ENCODE measurements around the gene DIDO1.
A peak's percentile ranks its signal among the peaks of the same experiment; 100 is the strongest.
"Not testable (repeated sequence)": the region's sequence is repeated elsewhere in the genome, so short reads cannot be mapped to it uniquely, and the experiment has no call there.

Gene DIDO1

GRCh38 chr20:62925076-62925419 lies 1.3 kb downstream of the DIDO1 start:
- Histone ChIP-seq H3K4me1 (ENCODE audit: control insufficient read depth, insufficient read depth, low read length) (peaks cover 7% of the 10 kb centered on the region), H3K27ac (ENCODE audit: low read length) (no peak overlapping the region), H3K9me3 (ENCODE audit: control insufficient read depth, insufficient read depth, low read length) (no peaks in the 10 kb centered on the region), H3K36me3 (ENCODE audit: control insufficient read depth, insufficient read depth, low read length) (no peaks in the 10 kb centered on the region), H3K4me3 (ENCODE audit: low read length) (peak overlapping the region; percentile 74; the same call in 1 of the 2 replicates), H3K27me3 (ENCODE audit: control insufficient read depth, insufficient read depth, low read length) (no peaks in the 10 kb centered on the region)
- DNase-seq (ENCODE audit: low read depth, low spot score): no peak
- WGBS (ENCODE audit: insufficient coverage, insufficient read length): no CpG with 5 or more reads among the region's 4 CpGs

- no peaks in the 10 kb centered on the region for H3K36me3 ChIP-seq (ENCODE audit: control insufficient read depth, insufficient read depth, low read length)
- WGBS (ENCODE audit: insufficient coverage, insufficient read length): no CpG with 5 or more reads among the region's 12 CpGs
- H3K4me1 ChIP-seq (ENCODE audit: control insufficient read depth, insufficient read depth, low read length): peaks cover 8% of the 10 kb centered on the region
- DNase-seq (ENCODE audit: low read depth, low spot score): no peak
- H3K27me3 ChIP-seq (ENCODE audit: control insufficient read depth, insufficient read depth, low read length): no peaks in the 10 kb centered on the region
- H3K27ac ChIP-seq (ENCODE audit: low read length): no peak overlapping the region
- no peaks in the 10 kb centered on the region for H3K9me3 ChIP-seq (ENCODE audit: control insufficient read depth, insufficient read depth, low read length)
- H3K4me3 ChIP-seq (ENCODE audit: low read length): no peak overlapping the region; the same call in 1 of the 2 replicates
These were observed 1.7 kb downstream of the DIDO1 start for GRCh38 chr20:62924442-62925075.

- no peaks in the 10 kb centered on the region for H3K36me3 ChIP-seq (ENCODE audit: control insufficient read depth, insufficient read depth, low read length)
- H3K4me1 ChIP-seq (ENCODE audit: control insufficient read depth, insufficient read depth, low read length): peaks cover 9% of the 10 kb centered on the region
- H3K4me3 ChIP-seq (ENCODE audit: low read length): no peak overlapping the region
- H3K27ac ChIP-seq (ENCODE audit: low read length): no peak overlapping the region
- DNase-seq (ENCODE audit: low read depth, low spot score): no peak
- no CpG with 5 or more reads among the region's 7 CpGs for WGBS (ENCODE audit: insufficient coverage, insufficient read length)
- no peaks in the 10 kb centered on the region for H3K9me3 ChIP-seq (ENCODE audit: control insufficient read depth, insufficient read depth, low read length)
- H3K27me3 ChIP-seq (ENCODE audit: control insufficient read depth, insufficient read depth, low read length): no peaks in the 10 kb centered on the region
These were observed 2.5 kb downstream of the DIDO1 start for GRCh38 chr20:62923669-62924441.

- peaks cover 10% of the 10 kb centered on the region for H3K4me1 ChIP-seq (ENCODE audit: control insufficient read depth, insufficient read depth, low read length)
- not testable (repeated sequence) for H3K9me3 ChIP-seq (ENCODE audit: control insufficient read depth, insufficient read depth, low read length); H3K36me3 ChIP-seq (ENCODE audit: control insufficient read depth, insufficient read depth, low read length); H3K27ac ChIP-seq (ENCODE audit: low read length); H3K4me3 ChIP-seq (ENCODE audit: low read length); DNase-seq (ENCODE audit: low read depth, low spot score); H3K27me3 ChIP-seq (ENCODE audit: control insufficient read depth, insufficient read depth, low read length)
- no CpG with 5 or more reads among the region's 17 CpGs for WGBS (ENCODE audit: insufficient coverage, insufficient read length)
These were observed 3.1 kb downstream of the DIDO1 start for GRCh38 chr20:62923059-62923668.

- Histone ChIP-seq H3K36me3 (ENCODE audit: control insufficient read depth, insufficient read depth, low read length) (no peaks in the 10 kb centered on the region), H3K9me3 (ENCODE audit: control insufficient read depth, insufficient read depth, low read length) (no peaks in the 10 kb centered on the region), H3K4me3 (ENCODE audit: low read length) (no peak overlapping the region), H3K27me3 (ENCODE audit: control insufficient read depth, insufficient read depth, low read length) (no peaks in the 10 kb centered on the region), H3K27ac (ENCODE audit: low read length) (no peak overlapping the region), H3K4me1 (ENCODE audit: control insufficient read depth, insufficient read depth, low read length) (peaks cover 13% of the 10 kb centered on the region)
- no CpG with 5 or more reads among the region's 14 CpGs for WGBS (ENCODE audit: insufficient coverage, insufficient read length)
- no peak for DNase-seq (ENCODE audit: low read depth, low spot score)
These were observed 3.8 kb downstream of the DIDO1 start for GRCh38 chr20:62922451-62922921.

- WGBS (ENCODE audit: insufficient coverage, insufficient read length): no CpG with 5 or more reads among the region's 8 CpGs
- H3K36me3 ChIP-seq (ENCODE audit: control insufficient read depth, insufficient read depth, low read length): no peaks in the 10 kb centered on the region
- no peak for DNase-seq (ENCODE audit: low read depth, low spot score)
- no peak overlapping the region for H3K27ac ChIP-seq (ENCODE audit: low read length)
- no peaks in the 10 kb centered on the region for H3K9me3 ChIP-seq (ENCODE audit: control insufficient read depth, insufficient read depth, low read length)
- H3K4me1 ChIP-seq (ENCODE audit: control insufficient read depth, insufficient read depth, low read length): peaks cover 15% of the 10 kb centered on the region
- no peak overlapping the region for H3K4me3 ChIP-seq (ENCODE audit: low read length)
- no peaks in the 10 kb centered on the region for H3K27me3 ChIP-seq (ENCODE audit: control insufficient read depth, insufficient read depth, low read length)
These were observed 5.1 kb downstream of the DIDO1 start for GRCh38 chr20:62921119-62921687.

GRCh38 chr20:62920039-62920645 lies 6.2 kb downstream of the DIDO1 start:
- H3K27me3 ChIP-seq (ENCODE audit: control insufficient read depth, insufficient read depth, low read length): no peaks in the 10 kb centered on the region
- H3K4me3 ChIP-seq (ENCODE audit: low read length): no peak overlapping the region
- no peaks in the 10 kb centered on the region for H3K36me3 ChIP-seq (ENCODE audit: control insufficient read depth, insufficient read depth, low read length)
- no CpG with 5 or more reads among the region's 10 CpGs for WGBS (ENCODE audit: insufficient coverage, insufficient read length)
- no peaks in the 10 kb centered on the region for H3K9me3 ChIP-seq (ENCODE audit: control insufficient read depth, insufficient read depth, low read length)
- no peak overlapping the region for H3K27ac ChIP-seq (ENCODE audit: low read length)
- peaks cover 15% of the 10 kb centered on the region for H3K4me1 ChIP-seq (ENCODE audit: control insufficient read depth, insufficient read depth, low read length)
- DNase-seq (ENCODE audit: low read depth, low spot score): no peak

GRCh38 chr20:62918831-62919230 lies 7.5 kb downstream of the DIDO1 start:
- H3K4me1 ChIP-seq (ENCODE audit: control insufficient read depth, insufficient read depth, low read length): peaks cover 15% of the 10 kb centered on the region
- H3K36me3 ChIP-seq (ENCODE audit: control insufficient read depth, insufficient read depth, low read length): no peaks in the 10 kb centered on the region
- no peaks in the 10 kb centered on the region for H3K27me3 ChIP-seq (ENCODE audit: control insufficient read depth, insufficient read depth, low read length)
- DNase-seq (ENCODE audit: low read depth, low spot score): no peak
- WGBS (ENCODE audit: insufficient coverage, insufficient read length): no CpG with 5 or more reads among the region's 6 CpGs
- no peak overlapping the region for H3K4me3 ChIP-seq (ENCODE audit: low read length)
- H3K9me3 ChIP-seq (ENCODE audit: control insufficient read depth, insufficient read depth, low read length): no peaks in the 10 kb centered on the region
- no peak overlapping the region for H3K27ac ChIP-seq (ENCODE audit: low read length)

- Histone ChIP-seq H3K27me3 (ENCODE audit: control insufficient read depth, insufficient read depth, low read length) (no peaks in the 10 kb centered on the region), H3K4me3 (ENCODE audit: low read length) (no peak overlapping the region), H3K9me3 (ENCODE audit: control insufficient read depth, insufficient read depth, low read length) (no peaks in the 10 kb centered on the region), H3K27ac (ENCODE audit: low read length) (no peak overlapping the region), H3K4me1 (ENCODE audit: control insufficient read depth, insufficient read depth, low read length) (peaks cover 15% of the 10 kb centered on the region), H3K36me3 (ENCODE audit: control insufficient read depth, insufficient read depth, low read length) (0 out of 2 replicates have a peak, but pooled peaks cover under 1% of the 10 kb centered on the region)
- no CpG with 5 or more reads among the region's 3 CpGs for WGBS (ENCODE audit: insufficient coverage, insufficient read length)
- DNase-seq (ENCODE audit: low read depth, low spot score): no peak
These were observed 8.2 kb downstream of the DIDO1 start for GRCh38 chr20:62918147-62918546.

- no peaks in the 10 kb centered on the region for H3K27me3 ChIP-seq (ENCODE audit: control insufficient read depth, insufficient read depth, low read length)
- H3K4me1 ChIP-seq (ENCODE audit: control insufficient read depth, insufficient read depth, low read length): peaks cover 15% of the 10 kb centered on the region
- WGBS (ENCODE audit: insufficient coverage, insufficient read length): no CpG with 5 or more reads among the region's 3 CpGs
- H3K36me3 ChIP-seq (ENCODE audit: control insufficient read depth, insufficient read depth, low read length): 0 out of 2 replicates have a peak, but pooled peaks cover 2% of the 10 kb centered on the region
- H3K27ac ChIP-seq (ENCODE audit: low read length): no peak overlapping the region
- no peak for DNase-seq (ENCODE audit: low read depth, low spot score)
- H3K9me3 ChIP-seq (ENCODE audit: control insufficient read depth, insufficient read depth, low read length): no peaks in the 10 kb centered on the region
- H3K4me3 ChIP-seq (ENCODE audit: low read length): no peak overlapping the region
These were observed 8.6 kb downstream of the DIDO1 start for GRCh38 chr20:62917720-62918119.
